OCI-LY7 (cell line): Measurements from ENCODE around the gene SNX20. TPM values are rescaled to one million over a fixed set of nuclear protein-coding genes. Genes with fewer than 3 reads are reported as not detected.
A peak's percentile ranks its signal among the peaks of the same experiment; 100 is the strongest.

ENCODE experiments used
- BruUV-seq: library from RNA; stranded (reverse); fragments of 400-500 nt; replicated peaks from 2 replicates; lab custom pipeline; 2021; lab: Mats Ljungman, UMichigan
- CTCF ChIA-PET: fragments of 300-600 bp; sonication (Branson Sonifier 250); formaldehyde crosslinking; loops from one replicate; lab custom pipeline; 2022; ENCODE audit warnings: antibody characterized with exemption; ENCODE audit not compliant: unreplicated experiment; lab: Charles Lee
- POLR2A ChIA-PET: fragments of 300-600 bp; sonication (Branson Sonifier 250); formaldehyde crosslinking; loops from one replicate; lab custom pipeline; 2022; ENCODE audit warnings: antibody characterized with exemption; lab: Charles Lee
- DNase-seq: peaks from one replicate; pipeline ENCODE4 v3.0.0-alpha.2; 2015; ENCODE audit warnings: low spot score
- H2AFZ ChIP-seq: fragments of 200-600 bp; sonication (generic), shearing (Covaris generic); 2 replicates; pipeline ENCODE4 v1.6.1; 2014; ENCODE audit warnings: mild to moderate bottlenecking, antibody characterized with exemption, low read length, moderate library complexity
- H3K27ac ChIP-seq: fragments of 200-600 bp; sonication (generic); 2 replicates; pipeline ENCODE4 v1.5.1; 2014; ENCODE audit warnings: mixed run types, low read depth, mild to moderate bottlenecking, moderate library complexity, low read length, inconsistent platforms; ENCODE audit not compliant: poor library complexity, severe bottlenecking
- H3K36me3 ChIP-seq: fragments of 200-600 bp; sonication (generic); 2 replicates; pipeline ENCODE4 v1.6.1; 2014; ENCODE audit warnings: mild to moderate bottlenecking, antibody characterized with exemption, low read length, moderate library complexity, mixed read lengths; ENCODE audit not compliant: insufficient read depth
- H3K4me1 ChIP-seq: fragments of 200-600 bp; sonication (generic); 2 replicates; pipeline ENCODE4 v1.5.1; 2014; ENCODE audit warnings: mild to moderate bottlenecking, low read length; ENCODE audit not compliant: insufficient read depth, poor library complexity, severe bottlenecking
- H3K4me2 ChIP-seq: fragments of 200-600 bp; sonication (generic); 2 replicates; pipeline ENCODE4 v1.6.1; 2014; ENCODE audit warnings: mild to moderate bottlenecking, low read length
- H3K4me3 ChIP-seq: fragments of 200-600 bp; sonication (generic); 2 replicates; pipeline ENCODE4 v1.5.1; 2014; ENCODE audit warnings: mild to moderate bottlenecking, low read depth, low read length; ENCODE audit not compliant: poor library complexity, severe bottlenecking
- H3K79me2 ChIP-seq: fragments of 200-600 bp; sonication (generic); 2 replicates; pipeline ENCODE4 v1.6.1; 2016; ENCODE audit warnings: low read depth, mild to moderate bottlenecking, low read length, moderate library complexity, mixed read lengths; ENCODE audit not compliant: insufficient read depth
- H3K9me2 ChIP-seq: fragments of 200-600 bp; sonication (generic); 2 replicates; pipeline ENCODE4 v1.6.1; 2016; ENCODE audit warnings: mild to moderate bottlenecking, low read length, mixed read lengths; ENCODE audit not compliant: insufficient read depth
- H3K9me3 ChIP-seq: fragments of 200-600 bp; sonication (generic); 2 replicates; pipeline ENCODE4 v1.6.1; 2014; ENCODE audit warnings: mild to moderate bottlenecking, mixed run types, low read length, mixed read lengths
- H4K20me1 ChIP-seq: fragments of 200-600 bp; sonication (generic); 2 replicates; pipeline ENCODE4 v1.6.1; 2014; ENCODE audit warnings: mild to moderate bottlenecking, antibody characterized with exemption, low read length, moderate library complexity, mixed read lengths; ENCODE audit not compliant: insufficient read depth
- CTCF ChIP-seq: fragments of 200-600 bp; sonication (generic); conservative IDR thresholded peaks from 2 replicates; pipeline ENCODE4 v1.5.1; 2014; ENCODE audit warnings: mild to moderate bottlenecking, antibody characterized with exemption, low read length, moderate library complexity, mixed read lengths
- EZH2phosphoT487 ChIP-seq: fragments of 200-600 bp; sonication (generic); IDR thresholded peaks from 2 replicates; pipeline ENCODE4 v1.6.1; 2018; ENCODE audit warnings: low read depth, borderline replicate concordance, mild to moderate bottlenecking, mixed run types, antibody characterized with exemption, low read length, moderate library complexity, mixed read lengths
- intact Hi-C: fragments of 100-400 bp; cut with micrococcal nuclease; formaldehyde crosslinking; loops from one replicate; pipeline ENCODE4 v1.10.0; 2022; ENCODE audit not compliant: unreplicated experiment
- total RNA-seq, 2 experiments: library from RNA; depleted of rRNA in 1 of 2; stranded (reverse); fragments of >200 nt in 1 of 2; shearing (Covaris generic) in 1 of 2; gene quantifications; 2 replicates each; pipeline ENCODE4 v1.2.3, GENCODE V29; 2014 to 2022

The SNX20 gene
- total RNA-seq, 2 experiments from 2014 or later: 1.3 to 5.8 TPM

GRCh38 chr16:50644729-50645128, 36.4 kb downstream of the SNX20 start:
- no peak for TF ChIP-seq EZH2phosphoT487
- peak; percentile 41; the same call in 1 of the 2 replicates for TF ChIP-seq CTCF
- intact Hi-C loops: no loop called here
- no peaks in the 10 kb centered on the region for H3K79me2 ChIP-seq
- DNase-seq: no peak
- no peaks in the 10 kb centered on the region for H4K20me1 ChIP-seq
- CTCF ChIA-PET: no interaction called here
- no peak overlapping the region for H3K4me3 ChIP-seq
- no TSS peak for BruUV-seq
- H3K9me2 ChIP-seq: no peaks in the 10 kb centered on the region
- no peaks in the 10 kb centered on the region for H3K4me1 ChIP-seq
- no peak overlapping the region for H2AFZ ChIP-seq
- H3K36me3 ChIP-seq: no peaks in the 10 kb centered on the region
- POLR2A ChIA-PET: interaction anchor here (0.6 kb wide), 1 partner anchor 70 kb away, joined by 3 read pairs; no protein-coding TSS in a partner anchor
- no peaks in the 10 kb centered on the region for H3K9me3 ChIP-seq
- H3K4me2 ChIP-seq: no peak overlapping the region
- no peak overlapping the region for H3K27ac ChIP-seq

DNA sequence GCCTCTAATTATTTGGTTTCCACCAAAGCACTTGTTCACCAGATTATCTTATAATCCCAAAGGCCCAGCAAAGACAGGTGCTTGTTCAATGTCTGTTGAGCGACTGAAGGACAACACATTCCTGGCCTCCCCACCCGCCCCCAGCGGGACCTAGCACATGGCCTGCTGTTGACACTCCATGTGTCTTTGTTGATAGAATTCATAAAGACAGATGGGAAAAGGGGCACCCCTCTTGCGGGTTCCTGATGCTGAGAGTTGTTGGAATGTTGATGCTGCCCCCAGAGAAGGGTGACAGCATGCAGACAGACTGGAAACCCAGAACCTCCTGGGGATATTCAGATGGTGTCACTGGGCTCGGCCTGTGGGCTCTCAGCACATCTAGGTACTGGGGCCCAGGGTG, 36.9 kb downstream of the SNX20 start:
- H3K9me2 ChIP-seq: no peaks in the 10 kb centered on the region
- POLR2A ChIA-PET: no interaction called here
- no peak overlapping the region for H3K27ac ChIP-seq
- H3K4me2 ChIP-seq: no peak overlapping the region
- H3K4me1 ChIP-seq: no peaks in the 10 kb centered on the region
- H2AFZ ChIP-seq: no peak overlapping the region
- DNase-seq: no peak
- TF ChIP-seq CTCF (no peak), EZH2phosphoT487 (no peak)
- no TSS peak for BruUV-seq
- no peaks in the 10 kb centered on the region for H3K79me2 ChIP-seq
- H4K20me1 ChIP-seq: no peaks in the 10 kb centered on the region
- H3K4me3 ChIP-seq: no peak overlapping the region
- no peaks in the 10 kb centered on the region for H3K9me3 ChIP-seq
- no peaks in the 10 kb centered on the region for H3K36me3 ChIP-seq
- intact Hi-C loops: no loop called here
- CTCF ChIA-PET: no interaction called here

DNA sequence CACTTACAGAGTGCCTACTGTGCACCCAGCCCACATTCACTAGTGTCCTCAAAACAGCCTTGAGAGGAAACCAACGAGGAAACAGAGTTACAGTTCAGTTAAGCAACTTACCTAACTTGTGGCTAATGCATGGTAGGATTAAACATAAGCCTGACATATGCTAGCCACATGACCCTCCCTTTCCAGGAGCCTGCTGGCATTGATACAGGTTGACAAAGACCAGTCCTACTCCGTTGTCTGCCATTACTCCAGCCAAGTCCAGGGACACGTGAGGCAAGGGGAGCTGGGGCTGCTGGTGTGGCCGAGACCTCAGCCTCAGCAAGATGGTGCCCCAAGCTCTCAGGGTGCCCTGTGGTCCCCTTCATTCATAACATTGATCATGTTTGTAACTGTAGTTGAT, 37.9 kb downstream of the SNX20 start:
- Histone ChIP-seq H3K79me2 (no peaks in the 10 kb centered on the region), H3K9me3 (no peaks in the 10 kb centered on the region), H2AFZ (no peak overlapping the region), H3K4me2 (no peak overlapping the region), H3K4me1 (no peaks in the 10 kb centered on the region), H3K9me2 (no peaks in the 10 kb centered on the region), H3K27ac (no peak overlapping the region), H3K4me3 (no peak overlapping the region), H3K36me3 (no peaks in the 10 kb centered on the region), H4K20me1 (no peaks in the 10 kb centered on the region)
- intact Hi-C loops: no loop called here
- no peak for DNase-seq
- TF ChIP-seq CTCF (no peak), EZH2phosphoT487 (no peak)
- no TSS peak for BruUV-seq
- POLR2A ChIA-PET: no interaction called here
- CTCF ChIA-PET: no interaction called here
